Upper lobe of left lung (tissue), 4 donors: ENCODE results near the gene TMEM40.

ENCODE experiments used
- CTCF ChIP-seq, 6 experiments: fragments of 450-650 bp in 4 of 6; fragments of 200-600 bp in 2 of 6; sonication (generic) in 2 of 6; IDR thresholded peaks; one replicate each; pipeline ENCODE4 v1.5.1; 2016 to 2019; ENCODE audit warnings: antibody characterized with exemption in 6 of 6
- POLR2A ChIP-seq, 4 donors: fragments of 450-650 bp; IDR thresholded peaks; one replicate each; pipeline ENCODE4 v1.5.1; 2016 to 2017; ENCODE audit warnings: antibody characterized with exemption in 4 of 4, mild to moderate bottlenecking in 2 of 4

- no peak for TF ChIP-seq POLR2A (IDR thresholded peaks at IDR 0.05)
- no peak for TF ChIP-seq CTCF (IDR thresholded peaks at IDR 0.05)
Observed at GRCh38 chr3:12727481-12727880, 31.6 kb downstream of the TMEM40 start.
